Neural cell (in vitro differentiated cells): ENCODE results near the gene GPSM1. TPM values are rescaled to one million over a fixed set of nuclear protein-coding genes. Genes with fewer than 3 reads are reported as not detected.

Source experiments
- H2AFZ ChIP-seq: fragments of 200-600, 300-800 bp; sonication (generic), shearing (Covaris generic); 2 replicates; pipeline ENCODE4 v1.6.0; 2014; ENCODE audit warnings: low read depth, mild to moderate bottlenecking, antibody characterized with exemption, low read length, moderate library complexity
- H3F3A ChIP-seq: fragments of 200-600 bp; shearing (Covaris generic); 2 replicates; pipeline ENCODE4 v1.6.1; 2016; ENCODE audit warnings: mild to moderate bottlenecking, moderate library complexity, mixed read lengths, antibody characterized with exemption, low read length; ENCODE audit not compliant: insufficient read depth, poor library complexity, severe bottlenecking
- H3K27ac ChIP-seq: fragments of 200-600, 300-800 bp; sonication (generic), shearing (Covaris generic); 2 replicates; pipeline ENCODE4 v1.5.1; 2014; ENCODE audit warnings: mild to moderate bottlenecking, low read length, moderate library complexity
- H3K27me3 ChIP-seq: fragments of 300-800, 200-600 bp; sonication (generic), shearing (Covaris generic); 2 replicates; pipeline ENCODE4 v1.6.0; 2014; ENCODE audit warnings: mild to moderate bottlenecking, low read depth, low read length, moderate library complexity; ENCODE audit not compliant: insufficient read depth
- H3K36me3 ChIP-seq: fragments of 300-800, 200-600 bp; sonication (generic), shearing (Covaris generic); 2 replicates; pipeline ENCODE4 v1.5.1; 2014; ENCODE audit warnings: mild to moderate bottlenecking, antibody characterized with exemption, low read length, moderate library complexity; ENCODE audit not compliant: insufficient read depth
- H3K4me2 ChIP-seq: fragments of 300-800, 200-600 bp; sonication (generic), shearing (Covaris generic); 2 replicates; pipeline ENCODE4 v1.6.0; 2014; ENCODE audit warnings: mild to moderate bottlenecking, low read length
- H3K4me3 ChIP-seq: fragments of 300-800, 200-600 bp; sonication (generic), shearing (Covaris generic); 2 replicates; pipeline ENCODE4 v1.5.1; 2014; ENCODE audit warnings: mild to moderate bottlenecking, low read length, moderate library complexity
- H3K79me2 ChIP-seq: fragments of 200-600 bp; shearing (Covaris generic); replicated peaks from 2 replicates; pipeline ENCODE4 v1.6.0; 2014; ENCODE audit warnings: mild to moderate bottlenecking, low read length, moderate library complexity; ENCODE audit not compliant: insufficient read depth
- H3K9ac ChIP-seq: fragments of 300-800, 200-600 bp; sonication (generic), shearing (Covaris generic); 2 replicates; pipeline ENCODE4 v1.6.1; 2016; ENCODE audit warnings: mild to moderate bottlenecking, low read length, mixed read lengths
- H3K9me2 ChIP-seq: fragments of 200-600 bp; shearing (Covaris generic); 2 replicates; pipeline ENCODE4 v1.6.1; 2016; ENCODE audit warnings: mild to moderate bottlenecking, low read length, mixed read lengths; ENCODE audit not compliant: insufficient read depth
- H3K9me3 ChIP-seq: fragments of 200-600, 300-800 bp; sonication (generic), shearing (Covaris generic); 2 replicates; pipeline ENCODE4 v1.6.1; 2016; ENCODE audit warnings: mild to moderate bottlenecking, mixed run types, low read length, moderate library complexity, mixed read lengths
- H4K20me1 ChIP-seq: fragments of 200-600 bp; shearing (Covaris generic); 2 replicates; pipeline ENCODE4 v1.6.1; 2016; ENCODE audit warnings: mild to moderate bottlenecking, mixed run types; ENCODE audit not compliant: insufficient read depth
- CTCF ChIP-seq: fragments of 450-650 bp; IDR thresholded peaks from 2 replicates; pipeline ENCODE4 v1.5.1; 2014; ENCODE audit warnings: antibody characterized with exemption, mild to moderate bottlenecking, moderate library complexity; ENCODE audit not compliant: poor library complexity, severe bottlenecking
- EP300 ChIP-seq: fragments of 450-650 bp; conservative IDR thresholded peaks from 2 replicates; pipeline ENCODE4 v1.6.1; 2014; ENCODE audit warnings: antibody characterized with exemption, mild to moderate bottlenecking, moderate library complexity; ENCODE audit not compliant: poor library complexity, severe bottlenecking
- EZH2 ChIP-seq: fragments of 200-600, 300-800 bp; shearing (Covaris generic), sonication (generic); IDR thresholded peaks from 2 replicates; pipeline ENCODE4 v1.6.1; 2014; ENCODE audit warnings: antibody characterized with exemption, low read length, borderline replicate concordance, mild to moderate bottlenecking; ENCODE audit not compliant: insufficient read depth, poor library complexity, severe bottlenecking
- MXI1 ChIP-seq: fragments of 450-650 bp; conservative IDR thresholded peaks from 2 replicates; pipeline ENCODE4 v1.6.1; 2014; ENCODE audit warnings: antibody characterized with exemption, mild to moderate bottlenecking; ENCODE audit not compliant: poor library complexity, severe bottlenecking
- POLR2AphosphoS5 ChIP-seq: IDR thresholded peaks from 2 replicates; pipeline ENCODE4 v1.6.1; 2012
- RAD21 ChIP-seq: fragments of 450-650 bp; conservative IDR thresholded peaks from 2 replicates; pipeline ENCODE4 v1.6.1; 2014; ENCODE audit warnings: antibody characterized with exemption, mild to moderate bottlenecking, moderate library complexity
- REST ChIP-seq: IDR thresholded peaks from 2 replicates; pipeline ENCODE4 v1.6.1; 2012; ENCODE audit warnings: borderline replicate concordance
- SMC3 ChIP-seq: fragments of 450-650 bp; conservative IDR thresholded peaks from 2 replicates; pipeline ENCODE4 v1.6.1; 2014; ENCODE audit warnings: antibody characterized with exemption, mild to moderate bottlenecking, moderate library complexity; ENCODE audit not compliant: poor library complexity
- TAF1 ChIP-seq: IDR thresholded peaks from 2 replicates; pipeline ENCODE4 v1.6.1; 2012; ENCODE audit warnings: low read depth
- polyA plus RNA-seq: library from polyadenylated mRNA; depleted of rRNA; stranded (reverse); fragments of >200 nt; gene quantifications from 2 replicates; pipeline ENCODE4 v1.2.3, GENCODE V29; 2014

GPSM1 gene
- polyA plus RNA-seq, 1 donor from 2014 or later, result 117 TPM

GRCh38 chr9:136347472-136348256, 20.3 kb downstream of the GPSM1 start:
- no peak for TF ChIP-seq TAF1
- no peak for TF ChIP-seq EP300
- TF ChIP-seq RAD21, result no peak
- no peak for TF ChIP-seq POLR2AphosphoS5
- TF ChIP-seq CTCF, result no peak
- no peaks in the 10 kb centered on the region for H3K36me3 ChIP-seq
- H3K4me2 ChIP-seq, result no peak overlapping the region
- H3K9me3 ChIP-seq, result no peaks in the 10 kb centered on the region
- H3F3A ChIP-seq, result no peaks in the 10 kb centered on the region
- no peaks in the 10 kb centered on the region for H3K27me3 ChIP-seq
- no peaks in the 10 kb centered on the region for H3K79me2 ChIP-seq
- no peak overlapping the region for H3K9ac ChIP-seq
- H3K9me2 ChIP-seq, result no peaks in the 10 kb centered on the region
- no peak overlapping the region for H3K4me3 ChIP-seq
- H3K27ac ChIP-seq, result no peak overlapping the region
- H2AFZ ChIP-seq, result no peak overlapping the region
- no peaks in the 10 kb centered on the region for H4K20me1 ChIP-seq

GRCh38 chr9:136348691-136349090, 21.4 kb downstream of the GPSM1 start:
- H3K9me3 ChIP-seq, result no peaks in the 10 kb centered on the region
- no peak overlapping the region for H3K27ac ChIP-seq
- H3K79me2 ChIP-seq, result no peaks in the 10 kb centered on the region
- no peak overlapping the region for H3K4me2 ChIP-seq
- H3F3A ChIP-seq, result no peaks in the 10 kb centered on the region
- no peaks in the 10 kb centered on the region for H3K27me3 ChIP-seq
- H3K4me3 ChIP-seq, result no peak overlapping the region
- H3K36me3 ChIP-seq, result no peaks in the 10 kb centered on the region
- no peak overlapping the region for H3K9ac ChIP-seq
- no peaks in the 10 kb centered on the region for H3K9me2 ChIP-seq
- H2AFZ ChIP-seq, result no peak overlapping the region
- H4K20me1 ChIP-seq, result no peaks in the 10 kb centered on the region
- TF ChIP-seq POLR2AphosphoS5, result no peak
- no peak for TF ChIP-seq CTCF
- TF ChIP-seq MXI1, result no peak
- no peak for TF ChIP-seq RAD21

GRCh38 chr9:136349546-136349945, 22.2 kb downstream of the GPSM1 start:
- no peaks in the 10 kb centered on the region for H3K9me2 ChIP-seq
- no peak overlapping the region for H3K9ac ChIP-seq
- no peaks in the 10 kb centered on the region for H4K20me1 ChIP-seq
- no peaks in the 10 kb centered on the region for H3F3A ChIP-seq
- H3K79me2 ChIP-seq, result no peaks in the 10 kb centered on the region
- H3K36me3 ChIP-seq, result no peaks in the 10 kb centered on the region
- H3K4me3 ChIP-seq, result no peak overlapping the region
- TF ChIP-seq EP300 (no peak), EZH2 (no peak), RAD21 (no peak), REST (no peak), SMC3 (no peak), POLR2AphosphoS5 (no peak), MXI1 (no peak), TAF1 (no peak), CTCF (no peak)
- no peak overlapping the region for H3K27ac ChIP-seq
- H3K4me2 ChIP-seq, result no peak overlapping the region
- H3K9me3 ChIP-seq, result no peaks in the 10 kb centered on the region
- H2AFZ ChIP-seq, result no peak overlapping the region
- no peaks in the 10 kb centered on the region for H3K27me3 ChIP-seq
